SK-N-SH (cell line): ENCODE data around the gene MLLT3. TPM values are rescaled to one million over a fixed set of nuclear protein-coding genes. Genes with fewer than 3 reads are reported as not detected.

Experiments
- CTCF ChIA-PET: fragments of 300-600, 350-600 bp; formaldehyde crosslinking; extraction: SDS; loops from one replicate; lab custom pipeline; 2021; lab: Yijun Ruan, JAX
- POLR2A ChIA-PET: fragments of 350-600 bp; sonication (Branson Sonifier 250); formaldehyde crosslinking; extraction: SDS; loops from one replicate; lab custom pipeline; 2020; ENCODE audit warnings: antibody characterized with exemption, inconsistent platforms; lab: Yijun Ruan, JAX
- DNase-seq: peaks from one replicate; pipeline ENCODE4 v3.0.0; 2012
- H2AFZ ChIP-seq: fragments of 200-600 bp; sonication (generic); 2 replicates; pipeline ENCODE4 v1.8.1; 2016; ENCODE audit warnings: antibody characterized with exemption, mild to moderate bottlenecking, low read depth
- H3F3A ChIP-seq: fragments of 200-600 bp; sonication (generic); replicated peaks from 2 replicates; pipeline ENCODE3; 2016; ENCODE audit warnings: antibody characterized with exemption, mild to moderate bottlenecking; ENCODE audit not compliant: insufficient read depth
- H3K27ac ChIP-seq, 2 experiments: fragments of 200-500 bp in 1 of 2; fragments of 200-600 bp in 1 of 2; sonication (Bioruptor generic) in 1 of 2; sonication (generic), shearing (Covaris generic) in 1 of 2; 2 replicates each; pipeline versions ENCODE4 v1.5.1 to v1.6.1; 2014 to 2016; ENCODE audit warnings: low read depth in 2 of 2, inconsistent platforms in 1 of 2, low read length in 1 of 2, mild to moderate bottlenecking in 1 of 2, mixed read lengths in 1 of 2
- H3K27me3 ChIP-seq: fragments of 200-600 bp; sonication (generic), shearing (Covaris generic); 2 replicates; pipeline ENCODE4 v1.6.1; 2016; ENCODE audit warnings: mixed run types; ENCODE audit not compliant: insufficient read depth
- H3K36me3 ChIP-seq, 2 experiments: fragments of 200-500 bp in 1 of 2; fragments of 200-600 bp in 1 of 2; sonication (Bioruptor generic) in 1 of 2; sonication (generic) in 1 of 2; replicated peaks in 1 of 2; 2 replicates each; pipeline versions ENCODE3 to v1.5.1; 2014 to 2016; ENCODE audit warnings: low read length in 1 of 2, mild to moderate bottlenecking in 1 of 2; ENCODE audit not compliant: insufficient read depth in 2 of 2, control insufficient read depth in 1 of 2
- H3K4me1 ChIP-seq, 2 experiments: fragments of 200-500 bp in 1 of 2; fragments of 200-600 bp in 1 of 2; sonication (Bioruptor generic) in 1 of 2; sonication (generic), shearing (Covaris generic) in 1 of 2; 2 replicates each; pipeline versions ENCODE4 v1.5.1 to v1.6.1; 2014 to 2016; ENCODE audit warnings: low read depth in 1 of 2, low read length in 1 of 2, mixed run types in 1 of 2; ENCODE audit not compliant: insufficient read depth in 2 of 2, control insufficient read depth in 1 of 2
- H3K4me2 ChIP-seq: fragments of 200-600 bp; sonication (generic), shearing (Covaris generic); 2 replicates; pipeline ENCODE4 v1.6.1; 2017; ENCODE audit warnings: mixed run types
- H3K4me3 ChIP-seq, 2 experiments: fragments of 200-500 bp in 1 of 2; fragments of 200-600 bp in 1 of 2; sonication (Bioruptor generic) in 1 of 2; sonication (generic), shearing (Covaris generic) in 1 of 2; 2 replicates each; pipeline versions ENCODE4 v1.5.1 to v1.8.1; 2014 to 2016; ENCODE audit warnings: low read depth in 2 of 2, inconsistent platforms in 1 of 2, low read length in 1 of 2, mild to moderate bottlenecking in 1 of 2, mixed read lengths in 1 of 2, moderate library complexity in 1 of 2
- H3K79me2 ChIP-seq: fragments of 200-600 bp; sonication (generic); 2 replicates; pipeline ENCODE4 v1.8.1; 2017; ENCODE audit warnings: mild to moderate bottlenecking; ENCODE audit not compliant: insufficient read depth
- H3K9ac ChIP-seq: fragments of 200-600 bp; sonication (generic); 2 replicates; pipeline ENCODE4 v1.6.1; 2017; ENCODE audit warnings: mixed run types
- H3K9me2 ChIP-seq: fragments of 200-600 bp; sonication (generic); 2 replicates; pipeline ENCODE4 v1.6.1; 2017; ENCODE audit warnings: mixed run types
- H3K9me3 ChIP-seq: fragments of 200-600 bp; sonication (generic); 2 replicates; pipeline ENCODE4 v1.6.1; 2017; ENCODE audit warnings: mixed run types, mild to moderate bottlenecking, moderate library complexity
- H4K20me1 ChIP-seq: fragments of 200-600 bp; sonication (generic); 2 replicates; pipeline ENCODE4 v1.6.1; 2017; ENCODE audit warnings: mild to moderate bottlenecking, mixed run types; ENCODE audit not compliant: insufficient read depth
- CHD2 ChIP-seq: fragments of 150-350 bp; IDR thresholded peaks from 2 replicates; pipeline ENCODE4 v1.6.1; 2018; ENCODE audit warnings: low read length; ENCODE audit not compliant: partially characterized antibody
- EP300 ChIP-seq, 2 experiments: IDR thresholded peaks; 2 replicates each; pipeline versions ENCODE4 v1.4.0 to v1.6.1; 2012; ENCODE audit warnings: borderline replicate concordance in 1 of 2, low read depth in 1 of 2, low read length in 1 of 2
- EZH2phosphoT487 ChIP-seq: fragments of 200-600 bp; sonication (generic); IDR thresholded peaks from 2 replicates; pipeline ENCODE4 v1.6.1; 2017; ENCODE audit warnings: low read depth, mixed run types, mild to moderate bottlenecking, antibody characterized with exemption, moderate library complexity, borderline replicate concordance
- FOSL2 ChIP-seq: IDR thresholded peaks from 2 replicates; pipeline ENCODE4 v1.4.0; 2012; ENCODE audit warnings: low read depth, mild to moderate bottlenecking, moderate library complexity, borderline replicate concordance
- FOXM1 ChIP-seq: IDR thresholded peaks from 2 replicates; pipeline ENCODE4 v1.4.0; 2012; ENCODE audit warnings: low read depth, mild to moderate bottlenecking
- JUND ChIP-seq: IDR thresholded peaks from 2 replicates; pipeline ENCODE4 v1.4.0; 2012
- NFIC ChIP-seq: IDR thresholded peaks from 2 replicates; pipeline ENCODE4 v1.4.0; 2012; ENCODE audit warnings: borderline replicate concordance
- RAD21 ChIP-seq: IDR thresholded peaks from 2 replicates; pipeline ENCODE4 v1.6.1; 2012; ENCODE audit warnings: mild to moderate bottlenecking, low read length
- RCOR1 ChIP-seq: fragments of 150-350 bp; IDR thresholded peaks from 2 replicates; pipeline ENCODE4 v1.6.1; 2017; ENCODE audit warnings: antibody characterized with exemption, low read length
- RXRA ChIP-seq: IDR thresholded peaks from 2 replicates; pipeline ENCODE4 v1.4.0; 2012; ENCODE audit warnings: low read depth, mild to moderate bottlenecking, borderline replicate concordance
- TAF1 ChIP-seq: IDR thresholded peaks from 2 replicates; pipeline ENCODE4 v1.6.1; 2012; ENCODE audit warnings: low read depth, mild to moderate bottlenecking, low read length, moderate library complexity, borderline replicate concordance
- TEAD4 ChIP-seq: IDR thresholded peaks from 2 replicates; pipeline ENCODE4 v1.4.0; 2012; ENCODE audit warnings: mild to moderate bottlenecking, borderline replicate concordance; ENCODE audit not compliant: insufficient read depth
- YY1 ChIP-seq: IDR thresholded peaks from 2 replicates; pipeline ENCODE4 v1.4.0; 2012; ENCODE audit warnings: low read depth, mild to moderate bottlenecking
- WGBS: methylation state at CpG from one replicate; pipeline ENCODE4 v1.1.6; 2017; ENCODE audit warnings: low lambda C conversion rate; 5-methylcytosine and 5-hydroxymethylcytosine counted together
- polyA plus RNA-seq, 3 experiments: library from polyadenylated mRNA; depleted of rRNA; stranded (reverse); fragments of >200 nt; gene quantifications; 2 replicates each; pipeline ENCODE4 v1.2.3, GENCODE V29; 2012
- TF ChIP-seq, protein P1 (sequence below): IDR thresholded peaks from 2 replicates; pipeline ENCODE4; 2012
- TF ChIP-seq, protein P2 (sequence below): IDR thresholded peaks from 2 replicates; pipeline ENCODE4 v1.4.0; 2012; ENCODE audit warnings: low read depth, borderline replicate concordance
- TF ChIP-seq, protein P3 (sequence below): IDR thresholded peaks from 2 replicates; pipeline ENCODE4 v1.4.0; 2012; ENCODE audit warnings: low read depth, borderline replicate concordance

Gene MLLT3
- polyA plus RNA-seq, 1 of the 3 experiments (the other 2 are of a cell fraction) = 3.9 TPM

DNA sequence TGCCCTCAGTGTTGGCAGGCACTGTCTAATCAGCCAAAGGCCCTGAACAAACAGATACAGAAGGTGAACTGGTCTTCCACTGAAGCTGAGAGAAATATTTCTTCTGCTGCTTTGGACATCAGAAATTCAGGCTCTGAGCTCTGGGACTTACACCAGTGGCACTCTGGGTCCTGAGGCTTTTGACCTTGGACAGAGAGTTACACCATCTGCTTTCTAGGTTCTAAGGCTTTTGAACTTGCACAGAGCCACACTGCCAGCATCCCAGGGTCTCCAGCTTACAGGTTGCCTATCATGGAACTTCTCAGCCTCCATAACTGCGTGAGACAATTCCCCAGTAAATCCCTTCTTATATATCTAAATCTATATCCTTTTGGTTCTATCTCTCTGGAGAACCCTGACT, 326.7 kb downstream of the MLLT3 start:
- 58% methylated on average over 1 of the region's 1 CpG for WGBS
- H3K79me2 ChIP-seq = no peaks in the 10 kb centered on the region
- H3K36me3 ChIP-seq = no peaks in the 10 kb centered on the region
- ChIA-PET CTCF (no interaction called here), POLR2A (no interaction called here)
- no peaks in the 10 kb centered on the region for H3K27me3 ChIP-seq
- H4K20me1 ChIP-seq = no peaks in the 10 kb centered on the region
- H3K4me3 ChIP-seq = no peak overlapping the region
- H3F3A ChIP-seq = no peaks in the 10 kb centered on the region
- no peak overlapping the region for H3K9ac ChIP-seq
- TF ChIP-seq JUND = no peak
- no peak for TF ChIP-seq RXRA
- no peak for TF ChIP-seq CHD2
- TF ChIP-seq TAF1 = no peak
- no peak for TF ChIP-seq EZH2phosphoT487
- no peak for TF ChIP-seq RCOR1
- DNase-seq = no peak
- no peak overlapping the region for H3K4me2 ChIP-seq
- no peaks in the 10 kb centered on the region for H3K4me1 ChIP-seq
- no peaks in the 10 kb centered on the region for H3K9me2 ChIP-seq
- H3K27ac ChIP-seq = no peak overlapping the region
- no peaks in the 10 kb centered on the region for H3K9me3 ChIP-seq
- no peak overlapping the region for H2AFZ ChIP-seq

DNA sequence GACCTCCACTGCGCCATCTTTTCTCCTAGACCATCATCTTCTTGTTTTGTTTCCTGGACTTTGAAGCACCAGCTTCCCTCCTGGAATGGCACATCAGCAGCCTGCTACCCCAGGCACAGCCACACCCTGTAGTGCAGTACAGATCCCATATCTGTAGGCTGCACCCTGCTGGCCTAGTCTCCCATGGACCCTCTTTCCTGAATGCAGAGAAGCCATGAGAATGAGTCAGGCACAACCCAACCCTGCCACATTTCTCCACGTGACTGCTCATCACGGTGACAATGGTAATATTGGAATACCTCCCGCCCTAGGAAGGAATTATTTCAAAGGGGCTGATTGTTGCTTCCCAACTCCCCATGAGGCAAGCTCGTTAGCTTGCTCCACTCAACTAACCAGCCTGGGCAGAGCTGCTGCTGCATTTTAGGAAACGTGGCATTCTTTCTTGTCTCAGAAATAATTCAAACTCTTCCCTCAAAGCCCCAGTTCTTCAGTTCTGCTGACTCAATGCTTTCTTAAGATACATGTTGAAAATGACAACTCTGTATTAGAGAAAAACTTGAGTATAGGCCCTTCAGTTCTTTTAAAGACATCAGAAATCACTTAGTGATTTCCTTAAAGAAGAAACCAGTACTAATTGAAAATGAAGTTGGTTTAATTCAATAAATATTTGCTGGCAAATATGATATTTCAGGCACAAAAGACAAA, 328.1 kb downstream of the MLLT3 start:
- Histone ChIP-seq H3K79me2 (no peaks in the 10 kb centered on the region), H3K36me3 (no peaks in the 10 kb centered on the region), H4K20me1 (no peaks in the 10 kb centered on the region), H3K27ac (no peak overlapping the region), H3F3A (no peaks in the 10 kb centered on the region), H2AFZ (no peak overlapping the region), H3K27me3 (no peaks in the 10 kb centered on the region), H3K4me2 (no peak overlapping the region), H3K4me3 (no peak overlapping the region), H3K9me3 (no peaks in the 10 kb centered on the region), H3K9me2 (no peaks in the 10 kb centered on the region), H3K9ac (no peak overlapping the region), H3K4me1 (no peaks in the 10 kb centered on the region)
- POLR2A ChIA-PET = no interaction called here
- DNase-seq = no peak
- CTCF ChIA-PET = no interaction called here
- 46% methylated on average over 6 of the region's 6 CpGs for WGBS
- TF ChIP-seq RCOR1 = no peak
- TF ChIP-seq, protein P1, sequence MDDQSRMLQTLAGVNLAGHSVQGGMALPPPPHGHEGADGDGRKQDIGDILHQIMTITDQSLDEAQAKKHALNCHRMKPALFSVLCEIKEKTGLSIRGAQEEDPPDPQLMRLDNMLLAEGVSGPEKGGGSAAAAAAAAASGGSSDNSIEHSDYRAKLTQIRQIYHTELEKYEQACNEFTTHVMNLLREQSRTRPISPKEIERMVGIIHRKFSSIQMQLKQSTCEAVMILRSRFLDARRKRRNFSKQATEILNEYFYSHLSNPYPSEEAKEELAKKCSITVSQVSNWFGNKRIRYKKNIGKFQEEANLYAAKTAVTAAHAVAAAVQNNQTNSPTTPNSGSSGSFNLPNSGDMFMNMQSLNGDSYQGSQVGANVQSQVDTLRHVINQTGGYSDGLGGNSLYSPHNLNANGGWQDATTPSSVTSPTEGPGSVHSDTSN = no peak
- no peak for TF ChIP-seq EZH2phosphoT487
- no peak for TF ChIP-seq YY1
- TF ChIP-seq TEAD4 = no peak
- TF ChIP-seq, protein P2, sequence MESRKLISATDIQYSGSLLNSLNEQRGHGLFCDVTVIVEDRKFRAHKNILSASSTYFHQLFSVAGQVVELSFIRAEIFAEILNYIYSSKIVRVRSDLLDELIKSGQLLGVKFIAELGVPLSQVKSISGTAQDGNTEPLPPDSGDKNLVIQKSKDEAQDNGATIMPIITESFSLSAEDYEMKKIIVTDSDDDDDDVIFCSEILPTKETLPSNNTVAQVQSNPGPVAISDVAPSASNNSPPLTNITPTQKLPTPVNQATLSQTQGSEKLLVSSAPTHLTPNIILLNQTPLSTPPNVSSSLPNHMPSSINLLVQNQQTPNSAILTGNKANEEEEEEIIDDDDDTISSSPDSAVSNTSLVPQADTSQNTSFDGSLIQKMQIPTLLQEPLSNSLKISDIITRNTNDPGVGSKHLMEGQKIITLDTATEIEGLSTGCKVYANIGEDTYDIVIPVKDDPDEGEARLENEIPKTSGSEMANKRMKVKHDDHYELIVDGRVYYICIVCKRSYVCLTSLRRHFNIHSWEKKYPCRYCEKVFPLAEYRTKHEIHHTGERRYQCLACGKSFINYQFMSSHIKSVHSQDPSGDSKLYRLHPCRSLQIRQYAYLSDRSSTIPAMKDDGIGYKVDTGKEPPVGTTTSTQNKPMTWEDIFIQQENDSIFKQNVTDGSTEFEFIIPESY = no peak
- no peak for TF ChIP-seq NFIC
- no peak for TF ChIP-seq RAD21
- TF ChIP-seq, protein P3, sequence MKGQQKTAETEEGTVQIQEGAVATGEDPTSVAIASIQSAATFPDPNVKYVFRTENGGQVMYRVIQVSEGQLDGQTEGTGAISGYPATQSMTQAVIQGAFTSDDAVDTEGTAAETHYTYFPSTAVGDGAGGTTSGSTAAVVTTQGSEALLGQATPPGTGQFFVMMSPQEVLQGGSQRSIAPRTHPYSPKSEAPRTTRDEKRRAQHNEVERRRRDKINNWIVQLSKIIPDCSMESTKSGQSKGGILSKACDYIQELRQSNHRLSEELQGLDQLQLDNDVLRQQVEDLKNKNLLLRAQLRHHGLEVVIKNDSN = no peak
- TF ChIP-seq EP300 (IDR thresholded peaks at IDR 0.05; ENCODE audit: borderline replicate concordance in 1 of 2, low read depth in 1 of 2, low read length in 1 of 2) = no peak
- no peak for TF ChIP-seq FOXM1
- no peak for TF ChIP-seq FOSL2
